Stimulated activated CD8-positive, alpha-beta memory T cell treated with anti-CD3 and anti-CD28 coated beads, Interleukin-4, amount 100 ng/mL, for 4 hours (primary cell): Measurements from ENCODE around the gene TNIP3.

ENCODE experiments used
- DNase-seq, 2 donors: peaks; one replicate each; pipeline ENCODE4 v3.0.0-alpha.2; 2020; ENCODE audit warnings: low read depth in 2 of 2, low spot score in 1 of 2

Gene TNIP3

GRCh38 chr4:121139533-121140222, 24.4 kb downstream of the TNIP3 start:
- no peak for DNase-seq

- peak in 1 of 2 donors; percentile 34 for DNase-seq
These were observed 25.9 kb downstream of the TNIP3 start for GRCh38 chr4:121138039-121138825.

GRCh38 chr4:121130326-121130660, 33.8 kb downstream of the TNIP3 start:
- no peak for DNase-seq

GRCh38 chr4:121129606-121130325, 34.4 kb downstream of the TNIP3 start:
- DNase-seq: no peak

- DNase-seq: no peak
These were observed 37.0 kb downstream of the TNIP3 start for GRCh38 chr4:121127100-121127499.

GRCh38 chr4:121126449-121127006, 37.6 kb downstream of the TNIP3 start:
- no peak for DNase-seq

GRCh38 chr4:121125498-121125885, 38.6 kb downstream of the TNIP3 start:
- DNase-seq: no peak

GRCh38 chr4:121122661-121123060, 41.5 kb downstream of the TNIP3 start:
- no peak for DNase-seq

- no peak for DNase-seq
These were observed 44.4 kb downstream of the TNIP3 start for GRCh38 chr4:121119715-121120114.

- no peak for DNase-seq
These were observed 45.8 kb downstream of the TNIP3 start for GRCh38 chr4:121118344-121118743.

GRCh38 chr4:121114756-121115155, 49.4 kb downstream of the TNIP3 start:
- no peak for DNase-seq

- no peak for DNase-seq
These were observed 51.6 kb downstream of the TNIP3 start for GRCh38 chr4:121112530-121112929.

GRCh38 chr4:121108557-121108956, 55.6 kb downstream of the TNIP3 start:
- no peak for DNase-seq

- DNase-seq: no peak
These were observed 56.6 kb downstream of the TNIP3 start for GRCh38 chr4:121107507-121107906.

- DNase-seq: no peak
These were observed 63.9 kb downstream of the TNIP3 start for GRCh38 chr4:121100093-121100775.

- no peak for DNase-seq
These were observed 65.9 kb downstream of the TNIP3 start for GRCh38 chr4:121098266-121098665.

- DNase-seq: no peak
These were observed 67.5 kb downstream of the TNIP3 start for GRCh38 chr4:121096629-121097028.

- DNase-seq: no peak
These were observed 67.9 kb downstream of the TNIP3 start for GRCh38 chr4:121096191-121096590.

GRCh38 chr4:121094297-121094966, 69.7 kb downstream of the TNIP3 start:
- no peak for DNase-seq

- DNase-seq: no peak
These were observed 70.9 kb downstream of the TNIP3 start for GRCh38 chr4:121093261-121093660.

- no peak for DNase-seq
These were observed 72.2 kb downstream of the TNIP3 start for GRCh38 chr4:121091941-121092340.
